Measurements from ENCODE around the gene PPY.
"Not testable (repeated sequence)": the region's sequence is repeated elsewhere in the genome, so short reads cannot be mapped to it uniquely, and the experiment has no call there.

The PPY gene, protein sequence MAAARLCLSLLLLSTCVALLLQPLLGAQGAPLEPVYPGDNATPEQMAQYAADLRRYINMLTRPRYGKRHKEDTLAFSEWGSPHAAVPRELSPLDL

DNA sequence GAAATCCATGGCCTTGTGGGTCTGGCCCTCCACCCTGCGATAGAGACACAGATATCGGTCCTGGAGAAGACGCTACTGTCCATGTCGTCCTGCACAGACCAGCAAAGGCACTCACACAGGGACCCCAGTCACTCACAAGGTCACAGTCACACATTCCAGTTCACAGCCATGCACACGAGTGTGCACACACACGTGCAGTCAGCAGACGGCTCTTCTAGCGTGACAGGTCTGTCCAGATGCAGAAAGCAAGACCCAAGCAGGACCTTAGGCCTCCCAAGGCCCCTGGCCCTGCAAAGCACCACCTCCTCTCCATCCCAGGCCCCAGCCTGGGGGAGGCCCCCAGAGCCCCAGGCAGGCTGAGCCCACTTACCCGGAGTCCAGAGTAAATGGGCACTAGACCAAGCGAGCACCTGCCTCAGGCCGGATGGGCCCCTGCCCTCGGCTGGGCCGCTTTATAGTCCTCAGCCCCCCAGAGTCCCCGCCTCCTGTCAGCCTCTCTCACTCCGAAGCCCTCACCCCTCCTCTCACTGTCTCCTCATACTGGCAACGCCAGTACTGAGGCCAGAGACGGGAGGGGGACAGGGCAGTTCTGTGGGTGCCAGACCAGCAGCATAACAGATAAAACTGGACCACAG lies at the start of gene PPY:
Gene PPY, minus strand, starts transcription at position 426 of the 635 bp plus-strand sequence. CDS start 822 bp downstream, outside the sequence.
- DNase-seq: no peak

DNA sequence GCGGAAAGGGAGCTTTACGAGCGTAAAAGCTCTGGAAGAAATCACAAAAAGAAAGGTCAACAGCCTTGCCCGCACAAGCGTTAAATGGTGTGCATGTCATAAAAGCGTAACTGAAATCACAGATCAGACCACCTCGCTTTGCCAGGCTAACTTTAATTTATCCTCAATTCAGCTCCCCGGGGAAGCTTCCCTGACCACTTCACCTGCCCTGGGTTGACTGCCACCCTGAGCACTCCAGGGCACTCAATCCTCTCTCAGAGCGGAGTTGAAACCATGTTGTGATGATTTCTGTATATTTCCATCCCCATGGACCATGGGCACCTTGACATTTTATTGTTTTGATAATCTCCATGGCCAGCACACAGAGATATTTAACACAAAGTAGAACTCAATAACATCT lies 46.0 kb upstream of the PPY start:
- peak; percentile 8 to 49 for DNase-seq

DNA sequence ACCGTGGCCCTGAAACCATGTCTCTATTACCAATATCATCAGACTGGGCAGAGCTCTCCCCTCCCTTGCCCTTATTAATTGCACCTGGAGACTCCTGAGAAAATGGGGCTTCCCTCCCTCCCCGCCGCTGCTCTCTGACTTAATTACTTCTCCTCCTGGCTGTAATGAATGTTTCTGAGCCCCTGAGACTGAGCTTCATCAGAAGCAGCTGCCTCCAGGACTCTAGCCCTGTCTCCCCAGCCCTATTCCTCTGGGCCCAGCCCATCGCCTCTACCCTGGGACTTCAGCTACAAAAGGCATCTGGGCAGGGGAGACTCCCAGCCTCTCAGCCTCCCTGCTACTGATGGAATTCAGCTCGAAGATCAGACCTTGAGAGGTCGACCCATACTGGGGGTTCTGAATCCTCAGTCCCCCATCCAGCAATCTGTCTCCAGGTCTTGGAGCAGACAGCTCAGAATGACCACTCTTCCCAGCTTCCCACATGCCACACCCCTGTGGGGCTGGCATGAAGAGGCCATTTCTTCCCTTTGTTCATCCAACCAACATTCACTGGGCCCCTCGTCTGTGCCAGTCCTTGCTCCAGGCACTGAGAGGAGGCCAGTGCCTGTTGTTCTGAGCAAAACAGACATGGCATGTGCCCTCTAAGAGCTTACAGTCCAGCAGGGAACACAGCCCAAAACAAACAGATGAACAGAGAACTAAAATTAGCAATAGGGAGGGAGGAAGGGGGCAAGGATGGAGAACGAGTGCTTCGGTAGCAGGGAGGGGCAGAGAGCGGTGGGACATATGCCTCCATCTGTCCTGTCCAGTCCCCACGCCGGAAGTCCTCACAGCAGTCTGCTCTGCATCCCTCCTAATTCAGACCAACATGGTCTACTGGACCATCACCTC lies 45.1 kb upstream of the PPY start:
- DNase-seq: no peak

DNA sequence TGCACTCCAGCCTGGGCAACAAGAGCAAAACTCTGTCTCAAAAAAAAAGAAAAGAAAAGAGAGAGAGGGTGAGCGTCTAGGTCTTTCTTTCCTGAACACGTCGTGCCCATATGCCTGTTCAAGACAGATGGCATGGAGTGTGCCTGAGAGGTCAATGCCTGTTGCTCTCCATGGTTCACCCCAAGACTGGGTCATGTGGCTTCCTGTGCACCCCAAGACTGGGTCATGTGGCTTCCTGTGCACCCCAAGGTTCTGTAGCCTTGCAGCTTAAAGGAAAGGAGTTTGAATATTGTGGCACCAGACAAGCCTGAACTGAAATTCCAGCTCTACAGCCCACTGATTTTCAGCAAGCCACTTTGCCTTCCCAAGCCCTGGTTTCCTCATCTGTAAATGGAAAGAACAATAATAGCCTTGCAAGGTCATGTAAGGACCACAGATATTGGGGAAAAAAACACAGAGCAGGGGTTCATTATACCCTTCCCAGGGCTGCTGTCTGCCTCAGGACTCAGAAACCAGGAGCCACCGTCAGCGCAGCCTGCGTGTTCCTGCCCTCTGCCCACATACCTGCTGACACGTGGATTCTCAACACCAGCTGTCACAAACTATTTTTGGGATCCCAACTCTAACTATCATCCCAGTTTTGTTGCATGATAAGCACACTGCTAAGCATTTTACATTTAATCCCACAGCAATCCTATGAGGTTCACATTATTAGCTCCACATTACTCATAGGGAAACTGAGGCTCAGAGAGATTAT lies 44.1 kb upstream of the PPY start:
- no peak for DNase-seq

DNA sequence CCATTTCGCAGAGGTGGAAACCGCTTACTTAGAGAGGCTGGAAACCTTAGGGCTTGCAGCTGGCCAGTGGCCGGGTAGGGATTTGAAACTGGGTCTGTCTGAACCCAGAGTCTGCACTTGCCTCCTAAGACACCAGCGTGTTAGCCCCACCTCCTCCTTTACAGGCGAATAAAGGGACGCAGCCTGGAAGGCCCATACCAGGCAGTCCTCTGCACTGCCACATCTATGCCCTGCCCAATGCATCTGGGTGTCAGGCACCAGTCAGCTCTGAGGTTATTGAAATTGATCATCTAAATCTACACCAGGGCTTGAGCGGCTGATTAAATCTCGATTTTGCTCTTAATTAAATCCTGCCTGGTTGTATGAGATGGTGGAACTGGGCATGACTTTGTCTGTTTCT lies 42.2 kb upstream of the PPY start:
- DNase-seq: no peak

DNA sequence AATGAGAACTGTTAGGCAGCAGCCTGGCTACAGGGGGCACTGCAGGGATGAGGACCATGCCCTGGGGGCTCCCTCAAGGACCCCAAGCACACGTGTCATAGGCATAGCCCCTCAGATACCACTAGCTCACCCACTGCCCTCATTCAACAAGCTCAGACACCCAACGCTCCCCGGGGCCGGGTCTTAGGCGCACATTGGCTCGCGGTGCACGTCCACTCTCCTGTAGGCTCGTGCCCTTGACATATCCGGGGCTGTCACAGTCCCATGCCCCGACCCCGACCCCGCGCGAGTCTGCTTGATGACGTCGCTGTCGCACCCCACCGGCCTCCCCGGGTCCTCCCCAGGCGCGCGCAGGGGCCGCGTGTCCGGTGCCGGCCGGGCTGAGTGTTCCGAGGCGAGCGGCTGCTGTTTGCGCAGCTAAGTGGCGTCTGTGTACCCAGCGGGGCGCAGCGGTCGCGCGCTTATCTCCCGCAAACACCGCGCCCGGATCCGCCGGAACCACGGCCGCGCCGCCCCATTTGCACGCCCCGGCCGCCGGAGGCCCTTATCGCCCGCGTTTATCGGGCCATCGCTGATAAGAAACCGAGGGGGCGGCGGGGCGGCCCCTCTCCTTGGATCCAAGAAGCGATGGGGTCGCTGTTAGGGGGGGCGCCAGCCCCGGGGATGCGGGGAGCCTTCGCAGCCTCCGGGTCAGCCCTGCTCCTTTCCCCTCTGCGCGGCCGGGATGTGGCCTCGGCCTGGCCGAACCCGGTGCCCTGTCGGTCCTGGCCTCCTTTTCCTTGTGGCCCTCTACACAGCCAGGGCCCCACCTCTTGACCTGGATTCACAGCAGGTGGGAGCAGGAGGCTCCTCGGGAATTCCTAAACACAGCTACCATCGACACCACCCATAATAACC lies 41.5 kb upstream of the PPY start:
- no peak for DNase-seq

DNA sequence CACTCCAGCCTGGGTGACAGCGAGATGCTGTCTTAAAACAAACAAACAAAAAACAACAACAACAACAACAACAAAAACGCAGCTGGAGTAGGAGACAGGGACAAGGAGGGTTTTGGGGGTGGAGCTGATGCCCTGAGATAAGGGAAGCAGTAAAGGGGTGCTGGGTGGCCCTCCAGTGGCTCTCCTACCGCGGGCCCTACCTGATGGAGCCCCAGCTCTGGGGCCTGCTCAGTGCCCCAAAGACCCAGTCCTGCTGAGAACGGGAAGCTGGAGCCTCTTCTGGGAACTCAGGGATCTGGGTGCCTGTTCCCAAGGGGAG lies 40.9 kb upstream of the PPY start:
- DNase-seq: no peak

DNA sequence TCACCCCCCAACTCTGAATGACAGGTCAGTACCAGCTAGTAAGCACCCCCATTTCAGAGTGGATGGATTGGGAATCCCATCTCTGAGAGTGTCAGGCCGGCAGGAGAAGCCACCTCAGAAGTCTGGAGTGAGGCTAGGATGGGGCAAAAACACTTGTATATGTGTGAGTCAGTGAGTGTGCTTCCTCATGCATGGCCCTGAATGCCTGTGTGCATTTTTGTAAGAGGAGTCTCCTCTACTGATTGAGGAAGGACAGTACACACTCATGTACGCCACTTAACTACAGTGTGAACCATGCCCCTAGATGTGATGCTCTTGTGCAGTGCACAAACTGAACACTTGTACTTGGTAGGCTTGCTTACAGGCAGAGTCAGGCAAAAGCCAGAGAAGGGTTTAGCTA lies 39.9 kb upstream of the PPY start:
- DNase-seq: no peak

DNA sequence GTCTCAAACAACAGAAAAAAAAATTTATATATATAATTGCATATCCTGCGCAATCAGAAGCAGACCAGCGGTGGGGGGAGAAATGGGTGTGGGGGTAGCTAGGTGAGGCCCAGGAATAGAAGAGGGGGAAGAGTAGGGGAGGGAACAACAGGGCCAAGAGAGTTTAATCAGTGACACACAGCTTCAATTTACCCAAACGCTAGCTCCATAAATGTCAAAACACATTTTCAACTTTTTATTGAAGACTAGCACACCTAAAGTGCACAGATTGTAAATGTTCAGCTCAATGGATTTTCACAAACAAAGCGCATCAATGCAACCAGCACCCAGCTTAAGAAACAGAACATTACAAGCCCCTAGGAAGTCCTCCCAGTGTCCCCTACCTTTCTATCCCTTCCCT lies 37.4 kb upstream of the PPY start:
- DNase-seq: no peak

DNA sequence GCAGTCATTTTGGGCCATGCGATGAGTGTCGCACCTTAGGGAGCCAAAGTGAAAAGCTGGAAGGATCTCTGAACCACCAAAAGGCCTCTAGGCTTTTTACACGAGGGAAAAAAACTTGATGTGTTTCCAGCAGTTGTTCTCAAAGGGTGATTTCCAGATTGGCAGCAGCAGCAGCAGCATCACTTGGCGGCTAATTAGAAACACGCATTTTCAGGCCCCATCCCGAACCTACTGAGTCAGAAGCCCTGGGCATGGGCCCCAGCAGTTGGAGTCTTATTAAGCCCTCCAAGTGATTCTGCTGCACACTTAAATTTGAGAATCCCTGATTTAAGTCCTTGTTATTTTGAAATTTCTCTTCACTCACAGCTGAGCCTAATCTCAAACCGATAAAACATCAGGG lies 36.7 kb upstream of the PPY start:
- no peak for DNase-seq

DNA sequence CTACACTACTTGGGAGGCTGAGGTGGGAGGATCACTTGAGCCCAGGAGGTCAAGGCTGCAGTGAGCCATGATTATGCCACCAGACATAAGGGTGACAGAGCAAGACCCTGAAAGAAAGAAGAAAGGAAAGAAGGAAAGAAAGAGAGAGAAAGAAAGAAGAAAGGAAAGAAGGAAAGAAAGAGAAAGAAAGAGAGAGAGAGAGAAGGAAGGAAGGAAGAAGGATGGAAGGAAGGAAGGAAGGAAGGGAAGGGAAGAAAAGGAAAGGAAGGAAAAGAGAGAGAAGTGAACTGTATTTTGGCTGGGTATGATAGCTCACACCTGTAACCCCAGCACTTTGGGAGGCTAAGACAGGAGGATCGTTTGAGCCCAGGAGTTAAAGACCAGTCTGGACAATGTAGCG lies 35.8 kb upstream of the PPY start:
- no peak for DNase-seq

DNA sequence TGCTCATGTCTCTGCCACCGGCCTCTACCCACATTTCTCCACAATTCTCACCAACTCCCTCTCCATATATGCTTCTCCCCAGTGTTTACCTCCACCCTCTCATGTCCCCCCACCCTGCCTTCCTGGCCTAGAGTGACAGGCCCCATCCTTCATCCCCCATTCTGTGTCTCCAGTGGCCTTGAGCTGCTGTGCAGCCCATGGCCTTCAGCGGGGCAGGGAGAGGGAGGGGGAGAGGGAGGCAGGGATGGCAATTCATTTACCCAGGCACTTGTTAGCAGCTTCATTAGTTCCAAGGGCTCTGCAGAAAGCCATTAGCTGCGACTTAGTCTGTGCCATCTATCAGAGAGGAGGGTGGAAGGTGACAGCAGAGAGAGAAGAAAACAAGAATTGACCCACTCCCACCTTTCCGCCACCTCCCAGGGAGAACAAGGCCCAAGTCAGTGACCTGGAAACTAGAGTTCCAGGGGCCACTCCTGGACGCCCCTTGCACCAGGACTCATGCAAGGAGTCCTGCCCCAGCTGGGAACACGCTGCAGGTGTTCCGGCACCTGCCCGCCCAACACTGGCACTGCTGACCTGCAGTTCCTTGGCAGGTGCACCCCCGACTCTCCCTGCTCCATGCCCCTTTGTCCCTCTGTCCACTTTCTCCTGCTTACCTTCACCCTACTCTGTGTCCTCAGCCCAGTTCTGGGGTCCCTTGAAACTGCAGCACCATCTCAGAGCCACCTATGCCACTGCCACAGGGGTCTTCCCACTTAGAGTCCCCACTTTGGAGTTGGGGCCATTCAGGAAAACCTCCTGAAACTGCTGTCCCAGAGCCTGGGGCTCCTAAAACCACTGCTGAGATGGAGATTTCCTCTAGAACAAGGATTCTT lies 34.9 kb upstream of the PPY start:
- DNase-seq: no peak

DNA sequence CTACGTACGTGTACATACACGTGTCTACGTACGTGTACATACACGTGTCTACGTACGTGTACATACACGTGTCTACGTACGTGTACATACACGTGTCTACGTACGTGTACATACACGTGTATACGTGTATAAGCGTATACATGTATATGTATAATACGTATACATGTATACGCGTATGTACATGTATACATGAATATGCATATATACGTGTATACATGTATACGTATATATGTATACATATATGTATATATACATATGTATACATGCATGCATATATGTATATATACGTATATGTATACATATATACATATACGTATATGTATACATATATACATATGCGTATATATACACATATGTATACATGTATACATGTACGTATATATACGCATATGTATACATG lies 33.6 kb upstream of the PPY start:
- DNase-seq: no peak

DNA sequence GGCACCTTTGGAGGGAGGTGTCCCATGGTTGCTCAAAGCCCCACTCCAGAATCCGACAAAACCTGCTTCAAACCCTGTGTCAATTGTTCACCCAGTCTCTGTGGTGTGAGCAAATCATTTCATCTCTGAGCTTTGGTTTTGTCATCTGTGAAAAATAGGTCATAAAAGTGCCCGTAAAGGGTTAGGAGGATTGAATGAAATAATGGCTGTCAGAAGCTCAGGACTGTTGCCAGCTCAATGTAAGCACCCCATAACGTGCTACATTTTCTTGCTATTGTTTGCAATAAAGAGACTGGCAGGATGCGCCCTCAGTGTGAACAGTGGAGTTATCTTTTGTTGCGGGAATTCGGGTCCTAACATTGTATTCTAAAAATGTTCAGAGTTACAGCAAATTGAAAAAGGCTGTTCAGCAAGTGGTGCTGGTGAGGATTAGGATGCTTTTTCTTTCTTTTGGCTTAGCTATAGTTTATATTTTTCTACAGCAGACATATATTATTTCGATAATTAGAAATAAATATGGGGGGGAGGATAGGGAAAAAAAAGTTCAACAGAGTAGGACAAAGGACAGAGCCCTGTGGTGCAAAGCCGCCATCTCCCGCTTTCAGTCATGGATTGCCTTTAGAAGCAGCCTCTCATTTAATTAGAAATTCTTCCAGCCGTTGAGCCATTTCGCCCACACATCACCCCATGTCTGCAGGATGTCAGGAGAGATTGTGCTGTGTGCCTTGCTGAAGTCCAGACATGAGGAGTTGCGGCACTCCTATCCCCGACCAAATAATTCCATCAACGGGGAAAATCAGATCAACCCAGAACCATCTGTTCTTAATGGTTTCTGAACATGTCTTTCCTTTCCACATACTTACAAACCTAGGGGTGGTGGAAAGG lies 32.3 kb upstream of the PPY start:
- DNase-seq: no peak

DNA sequence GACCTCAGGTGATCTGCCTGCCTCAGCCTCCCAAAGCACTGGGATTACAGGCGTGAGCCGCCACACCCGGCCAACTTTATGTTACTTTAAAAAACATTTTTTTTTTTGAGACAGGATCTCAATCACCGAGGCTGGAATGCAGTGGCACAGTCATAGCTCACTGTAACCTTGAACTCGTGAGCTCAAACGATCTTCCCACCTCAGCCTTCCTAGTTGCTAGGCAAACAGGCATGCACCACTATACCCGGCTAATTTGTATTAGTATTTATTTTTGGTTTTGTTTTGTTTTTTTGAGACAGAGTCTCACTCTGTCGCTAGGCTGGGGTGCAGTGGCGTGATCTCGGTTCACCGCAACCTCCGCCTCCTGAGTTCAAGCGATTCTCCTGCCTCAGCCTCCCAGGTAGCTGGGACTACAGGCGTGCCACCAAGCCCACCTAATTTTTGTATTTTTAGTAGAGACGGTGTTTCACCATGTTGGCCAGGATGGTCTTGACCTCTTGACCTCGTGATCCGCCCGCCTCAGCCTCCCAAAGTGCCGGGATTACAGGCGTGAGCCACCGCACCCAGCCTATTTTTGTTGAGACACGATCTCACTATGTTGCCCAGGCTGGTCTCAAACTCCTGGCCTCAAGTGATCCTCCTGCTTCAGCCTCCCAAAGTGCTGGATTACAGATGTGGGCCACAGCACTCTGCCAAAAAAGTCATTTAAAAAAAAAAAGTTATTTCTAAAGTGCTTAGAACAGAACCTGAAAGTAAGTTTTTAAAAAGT lies 30.4 kb upstream of the PPY start:
- not testable (repeated sequence) for DNase-seq

DNA sequence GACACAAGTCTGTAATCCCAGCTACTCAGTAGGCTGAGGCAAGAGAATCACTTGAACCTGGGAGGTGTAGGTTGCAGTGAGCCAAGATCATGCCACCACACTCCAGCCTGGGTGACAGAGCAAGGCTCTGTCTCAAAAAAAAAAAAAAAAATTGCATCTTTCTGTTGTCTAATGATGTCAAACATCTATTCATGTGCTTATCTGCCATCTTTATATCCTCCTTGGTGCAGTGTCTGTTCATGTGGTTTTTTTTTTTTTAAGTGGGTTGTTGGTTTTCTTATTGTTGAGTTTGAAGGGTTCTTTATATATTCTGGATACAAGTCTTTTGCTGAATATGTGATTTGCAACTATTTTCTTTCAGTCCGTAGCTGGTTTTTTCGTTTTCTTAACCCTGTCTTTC lies 29.2 kb upstream of the PPY start:
- DNase-seq: not testable (repeated sequence)

DNA sequence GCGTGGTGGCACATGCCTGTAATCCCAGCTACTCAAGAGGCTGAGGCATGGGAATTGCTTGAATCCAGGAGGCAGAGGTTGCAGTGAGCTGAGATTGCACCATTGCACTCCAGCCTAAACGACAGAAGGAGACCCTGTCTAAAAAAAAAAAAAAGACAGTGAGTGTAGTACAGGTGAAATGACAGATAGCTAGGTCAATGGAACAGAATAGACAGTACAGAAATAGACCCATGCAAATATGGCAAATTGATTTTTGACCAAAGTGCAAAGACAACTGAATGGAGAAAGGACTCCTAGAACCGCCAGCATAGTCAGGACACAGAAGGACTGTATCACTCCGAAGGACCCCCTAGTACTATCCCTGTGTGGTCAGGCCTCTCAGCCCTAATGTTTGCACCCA lies 28.1 kb upstream of the PPY start:
- DNase-seq: no peak

DNA sequence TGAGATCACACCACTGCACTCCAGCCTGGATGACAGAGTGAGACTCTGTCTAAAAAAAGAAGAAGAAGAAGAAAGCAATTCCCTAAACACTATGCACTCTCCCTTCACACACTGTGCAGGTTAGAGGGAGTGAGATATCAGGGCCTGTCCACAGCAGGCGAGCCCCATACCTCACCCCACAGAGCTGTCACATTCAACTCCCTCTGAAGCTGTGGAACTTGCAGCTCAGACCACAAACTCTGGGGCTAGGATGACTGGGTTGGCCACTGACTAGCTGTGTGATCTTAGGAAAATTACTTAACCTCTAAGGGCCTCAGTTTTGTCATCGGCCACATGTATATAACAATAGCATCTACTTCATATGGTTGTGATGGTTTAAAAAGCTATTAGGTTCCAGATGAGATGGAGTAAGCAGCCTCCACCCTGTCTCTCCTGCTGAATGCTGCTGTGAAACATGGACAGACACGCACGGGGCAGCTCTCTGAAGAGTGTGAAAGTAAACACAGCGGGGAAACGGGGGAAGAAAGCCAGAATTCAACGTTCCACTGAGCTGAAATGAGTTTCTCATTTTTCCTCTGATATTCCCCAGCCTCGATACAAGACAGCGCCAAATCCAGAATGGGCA lies 25.1 kb upstream of the PPY start:
- DNase-seq: no peak

DNA sequence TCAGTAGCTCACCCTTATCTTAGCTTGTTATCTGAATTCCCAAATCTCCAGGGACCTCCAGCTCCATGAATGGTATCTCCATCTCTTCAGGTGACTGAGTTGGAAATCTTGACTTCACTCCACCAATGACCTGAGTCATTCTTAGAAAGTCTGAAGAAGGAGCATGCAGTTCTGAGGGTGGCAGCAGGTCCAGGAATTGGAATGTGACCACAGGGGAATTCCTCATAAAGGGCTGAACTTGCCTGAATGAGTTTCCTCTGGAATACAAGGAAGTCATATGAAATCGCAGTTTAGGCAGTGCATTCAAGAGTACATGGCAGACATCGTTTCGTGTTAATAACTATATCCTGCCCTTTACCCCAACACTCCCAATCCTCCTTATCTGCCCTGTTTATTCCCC lies 24.0 kb upstream of the PPY start:
- no peak for DNase-seq
